ENCODE data around the gene RRP15. TPM values are rescaled to one million over a fixed set of nuclear protein-coding genes. Genes with fewer than 3 reads are reported as not detected.

The RRP15 gene
- total and polyA plus RNA-seq, 7 donors: 1.8 to 8.9 (median 6.1) TPM

Small RNAs within 50 kb of the gene (small RNA-seq; reads per million reads assigned to genes)
- 0 reads per million in 3 donors for gene AC096638.1

Other genes starting within 250 kb of the RRP15 start
- 10 to 100 TPM in 1 of 4 donors, 1 to 10 TPM in 3; 6.3 to 11.8 (median 7.7) TPM for gene TGFB2, start 60.0 kb downstream of the RRP15 start, total RNA-seq
- gene TGFB2, start 60.0 kb downstream of the RRP15 start, polyA plus RNA-seq: under 1 TPM; 0.23 to 0.60 (median 0.38) TPM